GM21423 (cell line): Measurements from ENCODE around the gene WDR7.

Experiments used
- ATAC-seq: cut with Tn5 transposase; IDR thresholded peaks from one replicate; pipeline ENCODE4 v1.9.1; 2021; ENCODE audit warnings: mild to moderate bottlenecking, moderate library complexity; ENCODE audit not compliant: unreplicated experiment

The WDR7 gene

GRCh38 chr18:56650944-56651770 is at the start of gene WDR7:
TSS of gene WDR7 (plus strand) at chr18:56651359. CDS start at chr18:56672516, 21,157 bp downstream.
- ATAC-seq = peak; percentile 94

GRCh38 chr18:56606618-56607017 is 44.5 kb upstream of the WDR7 start:
- no peak for ATAC-seq

- ATAC-seq = no peak
These were observed 35.2 kb upstream of the WDR7 start for GRCh38 chr18:56615738-56616520.

GRCh38 chr18:56627991-56628390 is 23.2 kb upstream of the WDR7 start:
- ATAC-seq = no peak

GRCh38 chr18:56632070-56633022 is 18.8 kb upstream of the WDR7 start:
- ATAC-seq = no peak

GRCh38 chr18:56635007-56635406 is 16.2 kb upstream of the WDR7 start:
- ATAC-seq = no peak

- no peak for ATAC-seq
These were observed 14.0 kb upstream of the WDR7 start for GRCh38 chr18:56637176-56637575.

- ATAC-seq = peak; percentile 15
These were observed 13.4 kb upstream of the WDR7 start for GRCh38 chr18:56637711-56638231.

GRCh38 chr18:56638232-56639103 is 12.7 kb upstream of the WDR7 start, which contains the start of gene TXNL1:
TSS of gene TXNL1 (minus strand) at chr18:56638592. CDS start at chr18:56638440, 152 bp downstream.
- ATAC-seq = peak; percentile 96

GRCh38 chr18:56639104-56639381 is 12.1 kb upstream of the WDR7 start:
- ATAC-seq = peak; percentile 3

- no peak for ATAC-seq
These were observed 11.6 kb upstream of the WDR7 start for GRCh38 chr18:56639571-56639970.

- no peak for ATAC-seq
These were observed 9.3 kb upstream of the WDR7 start for GRCh38 chr18:56641714-56642337.

GRCh38 chr18:56643381-56643780 is 7.8 kb upstream of the WDR7 start:
- ATAC-seq = no peak

- ATAC-seq = no peak
These were observed 5.6 kb upstream of the WDR7 start for GRCh38 chr18:56645415-56646016.

- no peak for ATAC-seq
These were observed 4.1 kb upstream of the WDR7 start for GRCh38 chr18:56647071-56647470.

- ATAC-seq = no peak
These were observed 2.9 kb upstream of the WDR7 start for GRCh38 chr18:56647951-56648893.

GRCh38 chr18:56649996-56650395 is 1.2 kb upstream of the WDR7 start:
- no peak for ATAC-seq

- ATAC-seq = no peak
These were observed 573 bp downstream of the WDR7 start for GRCh38 chr18:56651771-56652092.
